Measurements from ENCODE around the gene ZC3H4.

Gene ZC3H4

DNA sequence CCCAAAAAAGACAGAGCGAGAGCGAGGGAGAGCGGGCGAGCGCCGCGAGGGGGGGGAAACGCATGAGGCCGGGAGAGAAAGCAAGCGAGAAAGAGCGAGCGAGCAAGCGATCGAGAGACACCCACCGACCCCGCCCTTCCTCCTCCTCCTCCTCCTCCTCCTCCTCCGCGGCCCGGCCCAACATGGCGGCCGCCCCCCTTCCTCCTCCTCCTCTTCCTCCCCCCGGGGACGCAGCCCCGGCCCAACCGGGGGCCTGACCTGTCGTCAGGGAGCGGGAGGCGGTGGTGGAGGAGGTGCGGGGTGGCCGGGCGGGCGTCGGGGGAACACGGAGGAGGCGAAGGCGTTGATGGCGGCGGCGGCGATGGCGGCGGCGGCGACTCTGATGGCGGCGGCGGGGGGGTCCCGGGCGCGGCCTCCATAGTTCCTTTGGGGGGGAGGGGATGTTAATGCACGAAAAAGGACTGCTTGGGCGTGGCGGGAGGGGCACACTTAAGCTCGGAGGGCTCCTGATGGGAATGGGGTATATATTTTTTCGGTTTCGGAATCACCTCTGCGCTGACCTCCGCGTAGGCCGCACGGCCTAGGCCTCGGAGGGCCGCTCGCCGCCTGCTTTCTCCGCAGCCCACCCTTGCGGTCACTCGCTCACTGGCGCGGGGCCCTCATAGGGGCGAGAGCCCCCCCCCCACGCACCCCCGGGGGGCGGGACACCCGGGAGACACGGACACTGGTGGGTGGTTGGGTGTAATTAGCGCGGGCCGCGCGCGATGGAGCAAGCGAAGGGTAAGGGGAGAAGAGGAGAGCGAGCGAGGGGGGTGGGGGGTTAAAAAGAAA lies 1.2 kb downstream of the ZC3H4 start:
- peak; percentile 72 for DNase-seq (ENCODE audit: low read depth)
- TF ChIP-seq, protein P1, sequence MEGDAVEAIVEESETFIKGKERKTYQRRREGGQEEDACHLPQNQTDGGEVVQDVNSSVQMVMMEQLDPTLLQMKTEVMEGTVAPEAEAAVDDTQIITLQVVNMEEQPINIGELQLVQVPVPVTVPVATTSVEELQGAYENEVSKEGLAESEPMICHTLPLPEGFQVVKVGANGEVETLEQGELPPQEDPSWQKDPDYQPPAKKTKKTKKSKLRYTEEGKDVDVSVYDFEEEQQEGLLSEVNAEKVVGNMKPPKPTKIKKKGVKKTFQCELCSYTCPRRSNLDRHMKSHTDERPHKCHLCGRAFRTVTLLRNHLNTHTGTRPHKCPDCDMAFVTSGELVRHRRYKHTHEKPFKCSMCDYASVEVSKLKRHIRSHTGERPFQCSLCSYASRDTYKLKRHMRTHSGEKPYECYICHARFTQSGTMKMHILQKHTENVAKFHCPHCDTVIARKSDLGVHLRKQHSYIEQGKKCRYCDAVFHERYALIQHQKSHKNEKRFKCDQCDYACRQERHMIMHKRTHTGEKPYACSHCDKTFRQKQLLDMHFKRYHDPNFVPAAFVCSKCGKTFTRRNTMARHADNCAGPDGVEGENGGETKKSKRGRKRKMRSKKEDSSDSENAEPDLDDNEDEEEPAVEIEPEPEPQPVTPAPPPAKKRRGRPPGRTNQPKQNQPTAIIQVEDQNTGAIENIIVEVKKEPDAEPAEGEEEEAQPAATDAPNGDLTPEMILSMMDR (IDR thresholded peaks at IDR 0.05; ENCODE audit: low read depth, low read length, missing control alignments): no peak
- H3K4me3 ChIP-seq (ENCODE audit: low read depth, low read length): peak overlapping the region; percentile 96

DNA sequence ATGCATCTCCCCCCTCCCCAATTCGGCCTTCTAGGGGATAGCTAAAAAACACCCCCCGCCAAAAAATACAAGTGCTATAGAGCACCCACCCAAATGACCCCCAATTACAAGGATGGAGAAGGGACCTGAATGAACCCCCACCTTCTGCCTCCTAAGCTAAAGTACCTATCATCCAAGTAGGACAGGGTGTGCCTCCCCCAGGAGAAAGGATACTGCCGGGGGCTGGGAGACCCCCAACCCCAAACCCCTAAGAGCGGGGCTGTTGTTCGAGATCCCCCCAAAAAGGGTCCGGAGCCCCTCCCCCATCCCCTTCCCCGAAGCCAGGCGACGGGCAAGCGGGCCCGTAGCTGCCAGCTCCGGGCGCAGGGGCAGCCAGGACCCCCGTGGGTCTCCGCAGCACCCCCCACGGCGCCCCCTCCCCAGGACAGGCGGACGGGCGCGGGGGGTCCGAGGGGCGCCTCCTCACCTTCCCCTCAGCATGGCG lies 1.9 kb downstream of the ZC3H4 start:
- no peak for DNase-seq (ENCODE audit: low read depth)
- TF ChIP-seq, protein P1 (IDR thresholded peaks at IDR 0.05; ENCODE audit: low read depth, low read length, missing control alignments): no peak
- peak overlapping the region; percentile 96 for H3K4me3 ChIP-seq (ENCODE audit: low read depth, low read length)

DNA sequence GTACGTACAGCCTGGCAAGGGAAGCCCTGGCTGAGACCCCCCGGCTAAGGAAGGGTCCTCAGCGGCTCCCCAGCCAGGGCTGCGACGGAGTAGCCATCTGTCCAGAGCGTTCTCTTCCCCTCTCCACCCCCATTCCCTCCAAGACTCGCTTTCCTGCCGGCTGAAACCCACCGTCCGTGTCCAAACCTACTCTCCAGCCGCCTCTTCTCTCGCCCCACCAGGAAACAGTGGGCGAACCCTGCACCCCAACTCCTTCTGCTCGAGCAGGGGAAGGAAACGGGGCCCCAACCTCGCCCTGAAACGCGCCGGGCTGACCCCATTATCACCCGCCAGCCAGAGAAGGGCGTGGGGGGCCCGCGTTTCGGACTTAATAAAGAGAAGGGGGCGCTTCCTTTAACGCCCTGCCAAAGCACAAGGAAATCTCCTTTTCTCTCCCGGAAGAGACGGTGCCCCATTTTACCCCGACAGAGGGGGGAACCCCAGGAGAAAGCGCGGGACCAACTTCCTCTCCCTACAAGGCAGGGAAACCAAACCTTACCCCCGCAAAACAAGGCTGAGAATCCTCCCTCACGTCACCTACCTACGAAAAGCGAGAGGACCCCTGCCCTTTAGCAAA lies 2.5 kb downstream of the ZC3H4 start:
- no peak for DNase-seq (ENCODE audit: low read depth)
- H3K4me3 ChIP-seq (ENCODE audit: low read depth, low read length): peak overlapping the region; percentile 96
- TF ChIP-seq, protein P1 (IDR thresholded peaks at IDR 0.05; ENCODE audit: low read depth, low read length, missing control alignments): no peak

DNA sequence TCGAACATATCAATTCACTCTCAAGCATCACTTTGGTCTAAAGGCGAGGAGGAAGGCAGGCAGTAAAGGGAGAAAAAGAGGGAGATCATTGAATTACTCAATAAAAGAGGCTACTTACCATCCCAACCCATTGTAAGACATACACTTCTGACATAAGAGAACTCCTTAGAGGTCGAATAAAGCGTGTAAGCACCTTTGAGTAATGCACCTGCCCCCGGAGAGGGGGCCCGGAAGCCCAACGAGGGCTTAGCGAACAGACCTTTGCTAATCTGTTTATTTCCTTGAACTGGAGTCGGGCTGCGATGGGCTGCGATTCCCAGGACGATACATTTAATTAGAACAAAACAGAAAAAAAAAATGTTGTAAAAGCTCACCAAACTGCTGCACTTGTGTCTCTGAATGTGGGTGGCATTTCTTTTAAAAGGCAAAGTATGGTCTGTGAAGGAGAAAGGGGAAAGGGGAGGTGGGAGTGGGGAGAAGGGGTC lies 3.0 kb downstream of the ZC3H4 start:
- DNase-seq (ENCODE audit: low read depth): no peak
- peak overlapping the region; percentile 96 for H3K4me3 ChIP-seq (ENCODE audit: low read depth, low read length)
- TF ChIP-seq, protein P1 (IDR thresholded peaks at IDR 0.05; ENCODE audit: low read depth, low read length, missing control alignments): no peak

DNA sequence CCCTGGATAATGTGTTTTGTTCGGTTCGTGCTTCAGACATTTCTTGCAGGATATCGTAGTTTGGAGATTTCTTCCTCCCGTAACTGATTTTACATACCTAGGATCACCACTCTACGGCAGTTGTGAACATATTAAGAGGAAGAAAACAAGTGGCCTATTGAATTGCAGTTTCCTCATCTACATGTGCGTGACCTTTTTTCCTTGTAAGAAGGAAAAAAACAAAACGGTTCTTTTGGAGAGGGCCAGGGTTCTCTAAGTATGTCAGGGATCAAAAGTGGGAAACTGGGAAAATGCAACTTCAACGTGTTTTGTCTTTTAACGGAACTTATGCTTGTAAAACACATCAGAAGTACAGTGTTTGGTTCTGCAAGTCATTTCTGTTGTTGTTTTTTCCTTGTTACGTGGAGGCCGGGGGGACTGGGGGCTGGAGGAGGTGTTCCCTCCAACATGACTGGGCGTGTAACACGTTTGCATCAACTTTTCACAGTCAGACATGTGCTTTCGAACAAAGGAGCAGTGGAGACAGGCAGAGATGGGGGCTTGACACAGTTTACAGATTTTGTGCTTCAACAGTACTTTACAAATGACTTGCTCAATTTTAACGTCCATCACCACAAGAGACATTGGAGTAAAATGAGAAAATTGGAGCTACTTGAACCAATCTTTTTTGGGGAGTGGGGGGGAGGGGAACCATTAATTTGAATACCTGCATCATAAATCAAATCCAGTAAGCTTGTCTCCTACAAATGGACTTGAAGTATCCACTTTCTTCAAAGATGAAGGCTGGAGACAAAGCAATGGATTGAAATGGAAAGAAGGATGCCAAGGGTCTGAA lies 3.8 kb downstream of the ZC3H4 start:
- H3K4me3 ChIP-seq (ENCODE audit: low read depth, low read length): peak overlapping the region; percentile 96
- TF ChIP-seq, protein P1 (IDR thresholded peaks at IDR 0.05; ENCODE audit: low read depth, low read length, missing control alignments): no peak
- DNase-seq (ENCODE audit: low read depth): no peak

DNA sequence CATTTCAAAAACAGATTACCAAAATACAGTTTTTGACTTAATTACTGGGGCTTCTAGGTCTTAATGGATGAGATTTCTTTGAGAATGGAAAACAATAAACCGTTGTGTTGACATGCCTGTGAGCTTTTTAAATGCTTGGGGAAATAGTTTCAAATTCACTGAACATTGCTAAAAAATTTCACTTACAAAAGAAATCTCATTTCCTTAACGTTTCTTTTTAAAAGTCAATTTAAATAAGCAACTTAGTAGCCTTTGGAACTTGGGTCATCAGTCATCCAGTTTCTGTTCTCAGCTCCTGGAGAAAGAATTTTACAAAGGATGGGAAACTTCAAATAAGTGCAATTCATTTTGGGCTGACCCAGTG lies 4.4 kb downstream of the ZC3H4 start:
- H3K4me3 ChIP-seq (ENCODE audit: low read depth, low read length): peak overlapping the region; percentile 96; the same call in 1 of the 2 replicates
- TF ChIP-seq, protein P1 (IDR thresholded peaks at IDR 0.05; ENCODE audit: low read depth, low read length, missing control alignments): no peak
- DNase-seq (ENCODE audit: low read depth): no peak

Data from GM12864 (cell line).